Fibroblast of peridontal ligament (primary cell): ENCODE data around the gene SERPINB6.
"Not testable (repeated sequence)": the region's sequence is repeated elsewhere in the genome, so short reads cannot be mapped to it uniquely, and the experiment has no call there.

Source experiments
- DNase-seq: peaks from one replicate; pipeline ENCODE4 v3.0.0-alpha.2; 2010; ENCODE audit errors: extremely low read depth

Gene SERPINB6

GRCh38 chr6:2958776-2959175, 12.6 kb downstream of the SERPINB6 start:
- DNase-seq = no peak

- DNase-seq = no peak
Measured at GRCh38 chr6:2958331-2958711, 13.0 kb downstream of the SERPINB6 start.

- DNase-seq = no peak
Measured at GRCh38 chr6:2957696-2958330, 13.6 kb downstream of the SERPINB6 start.

- peak; percentile 66 for DNase-seq
Measured at GRCh38 chr6:2956930-2957685, 14.3 kb downstream of the SERPINB6 start.

GRCh38 chr6:2953098-2953497, 18.3 kb downstream of the SERPINB6 start:
- DNase-seq = no peak

- peak; percentile 94 for DNase-seq
Measured at GRCh38 chr6:2952557-2953095, 18.7 kb downstream of the SERPINB6 start.

GRCh38 chr6:2951728-2952127, 19.6 kb downstream of the SERPINB6 start:
- DNase-seq = no peak

GRCh38 chr6:2950713-2951112, 20.7 kb downstream of the SERPINB6 start:
- DNase-seq = no peak

- DNase-seq = no peak
Measured at GRCh38 chr6:2949536-2950083, 21.8 kb downstream of the SERPINB6 start.

- DNase-seq = no peak
Measured at GRCh38 chr6:2949121-2949520, 22.2 kb downstream of the SERPINB6 start.

GRCh38 chr6:2948228-2949025, 22.9 kb downstream of the SERPINB6 start:
- no peak for DNase-seq

GRCh38 chr6:2947445-2947844, 23.9 kb downstream of the SERPINB6 start:
- DNase-seq = no peak

- no peak for DNase-seq
Measured at GRCh38 chr6:2945153-2945452, 26.3 kb downstream of the SERPINB6 start.

GRCh38 chr6:2944405-2945152, 26.8 kb downstream of the SERPINB6 start:
- DNase-seq = no peak

GRCh38 chr6:2943564-2943955, 27.8 kb downstream of the SERPINB6 start:
- DNase-seq = no peak

- DNase-seq = no peak
Measured at GRCh38 chr6:2942914-2943563, 28.3 kb downstream of the SERPINB6 start.

GRCh38 chr6:2942116-2942515, 29.3 kb downstream of the SERPINB6 start:
- not testable (repeated sequence) for DNase-seq

- DNase-seq = no peak
Measured at GRCh38 chr6:2940851-2941250, 30.5 kb downstream of the SERPINB6 start.

- peak; percentile 50 for DNase-seq
Measured at GRCh38 chr6:2940010-2940850, 31.1 kb downstream of the SERPINB6 start.
